K562 (cell line): Measurements from ENCODE around the gene XPR1. TPM values are rescaled to one million over a fixed set of nuclear protein-coding genes. Genes with fewer than 3 reads are reported as not detected.
A peak's percentile ranks its signal among the peaks of the same experiment; 100 is the strongest.

Experiments
- CBFB ChIP-seq: sonication (generic); formaldehyde crosslinking; IDR thresholded peaks from 2 replicates; pipeline ENCODE4 v1.4.0; 2020; ENCODE audit warnings: mild to moderate bottlenecking, missing genetic modification reagents
- CGGBP1 ChIP-seq: fragments of 250-450 bp; sonication (Bioruptor Pico); IDR thresholded peaks from 2 replicates; pipeline ENCODE4 v1.9.0; 2021; ENCODE audit warnings: mild to moderate bottlenecking
- COPS2 ChIP-seq: fragments of 450-650 bp; conservative IDR thresholded peaks from 2 replicates; pipeline ENCODE4 v1.6.1; 2016; ENCODE audit warnings: mild to moderate bottlenecking, moderate library complexity
- KDM1A ChIP-seq, 2 experiments: fragments of 450-650 bp; IDR thresholded peaks; 2 replicates each; pipeline ENCODE4 v1.6.1; 2016; ENCODE audit warnings: mild to moderate bottlenecking in 2 of 2
- MCM2 ChIP-seq: fragments of 450-650 bp; IDR thresholded peaks from 2 replicates; pipeline ENCODE4 v1.6.1; 2017; ENCODE audit warnings: low read depth, mild to moderate bottlenecking
- MECOM ChIP-seq: fragments of 250-450 bp; sonication (Bioruptor Pico); IDR thresholded peaks from 2 replicates; pipeline ENCODE4 v1.8.0; 2022; ENCODE audit warnings: inconsistent platforms
- NCOA1 ChIP-seq: fragments of 450-650 bp; IDR thresholded peaks from 2 replicates; pipeline ENCODE4 v1.6.1; 2016; ENCODE audit warnings: low read depth
- NR2C2 ChIP-seq, 2 experiments: fragments of 200-800 bp in 1 of 2; sonication (Bioruptor generic) in 1 of 2; sonication (generic) in 1 of 2; formaldehyde crosslinking in 1 of 2; IDR thresholded peaks; 2 replicates each; pipeline versions ENCODE4 v1.6.1 to v1.8.0; 2016 to 2022; ENCODE audit warnings: mild to moderate bottlenecking in 1 of 2, missing compliant biosample characterization in 1 of 2, missing genetic modification characterization in 1 of 2, missing genetic modification reagents in 1 of 2
- RFX7 ChIP-seq: fragments of 250-450 bp; sonication (Bioruptor Pico); IDR thresholded peaks from 2 replicates; pipeline ENCODE4 v1.5.1; 2021; ENCODE audit warnings: mild to moderate bottlenecking
- TSHZ1 ChIP-seq: fragments of 250-450 bp; sonication (Bioruptor Pico); IDR thresholded peaks from 2 replicates; pipeline ENCODE4 v1.4.0; 2020; ENCODE audit warnings: mild to moderate bottlenecking, moderate library complexity
- YY1 ChIP-seq, 3 experiments: IDR thresholded peaks; 2 replicates each; pipeline ENCODE4 v1.6.1; 2011; ENCODE audit warnings: low read length in 2 of 3, mild to moderate bottlenecking in 2 of 3, moderate library complexity in 2 of 3, borderline replicate concordance in 1 of 3, control low read depth in 1 of 3, low read depth in 1 of 3; ENCODE audit not compliant: insufficient read depth in 3 of 3, insufficient replicate concordance in 2 of 3, control insufficient read depth in 1 of 3, insufficient read length in 1 of 3; ENCODE audit errors: extremely low read depth in 1 of 3
- ZNF197 ChIP-seq: fragments of 200-800 bp; sonication (Bioruptor generic); IDR thresholded peaks from 2 replicates; pipeline ENCODE4 v1.6.1; 2016; ENCODE audit warnings: low read depth, missing genetic modification characterization, missing compliant biosample characterization
- ZNF277 ChIP-seq: fragments of 250-450 bp; sonication (Bioruptor Pico); IDR thresholded peaks from 2 replicates; pipeline ENCODE4 v1.8.0; 2022; ENCODE audit warnings: inconsistent platforms, mild to moderate bottlenecking, moderate library complexity, borderline replicate concordance
- ZNF518B ChIP-seq: fragments of 250-450 bp; sonication (Bioruptor Pico); IDR thresholded peaks from 2 replicates; pipeline ENCODE4 v1.5.0; 2021; ENCODE audit warnings: mild to moderate bottlenecking, moderate library complexity
- ZNF707 ChIP-seq: fragments of 250-450 bp; sonication (Bioruptor Pico); conservative IDR thresholded peaks from 2 replicates; pipeline ENCODE4 v1.8.0; 2022; ENCODE audit warnings: inconsistent platforms, mild to moderate bottlenecking, moderate library complexity
- ZNF717 ChIP-seq: fragments of 250-450 bp; sonication (Bioruptor Pico); IDR thresholded peaks from 2 replicates; pipeline ENCODE4 v1.5.0; 2021
- polyA plus RNA-seq, 8 experiments: library from polyadenylated mRNA; depleted of rRNA in 4 of 8; stranded (reverse) in 5 of 8; unstranded in 3 of 8; fragments of >200 nt; fragmentation: Nextera tagmentation in 2 of 8; fragmentation: Illumina TruSeq in 1 of 8; extraction: Ambion mirVana in 2 of 8; extraction: Trizol in 1 of 8; gene quantifications; 2 replicates each; pipeline versions ENCODE4 v1.2.1 to v1.2.3, GENCODE V29; 2011 to 2014; ENCODE audit warnings: inconsistent platforms in 1 of 8, missing spikeins in 1 of 8
- total RNA-seq, 7 experiments: library from RNA; depleted of rRNA in 6 of 7; stranded (reverse); fragments of >200 nt in 6 of 7; fragmentation: Illumina TruSeq in 2 of 7; extraction: Trizol in 2 of 7; gene quantifications; 2 replicates each; pipeline versions ENCODE4 v1.2.1 to v1.2.3, GENCODE V29; 2011 to 2021; ENCODE audit warnings: low replicate concordance in 1 of 7

The XPR1 gene
- total and polyA plus RNA-seq, 9 of the 15 experiments (the other 6 are each of a cell fraction or from before 2014, with no cell fraction given) = 3.0 to 66.2 (median 38.6) TPM

- no peak for TF ChIP-seq TSHZ1 (CRISPR knock-in tag)
- TF ChIP-seq NCOA1 = no peak
- no peak for TF ChIP-seq CBFB
- TF ChIP-seq ZNF717 = no peak
- TF ChIP-seq YY1 (IDR thresholded peaks at IDR 0.05; ENCODE audit: borderline replicate concordance in 1 of 3, control insufficient read depth in 1 of 3, extremely low read depth in 1 of 3, insufficient read depth in 3 of 3, insufficient read length in 1 of 3, insufficient replicate concordance in 2 of 3, low read depth in 1 of 3, low read length in 2 of 3) = peak in 1 of 3 experiments; percentile 35
- no peak for TF ChIP-seq MCM2
- no peak for TF ChIP-seq COPS2
- TF ChIP-seq ZNF707 (CRISPR knock-in tag) = no peak
- no peak for TF ChIP-seq ZNF277 (CRISPR knock-in tag)
- no peak for TF ChIP-seq CGGBP1
- peak; percentile 44; the same call in 1 of the 2 replicates for TF ChIP-seq ZNF197 (CRISPR knock-in tag)
- no peak for TF ChIP-seq RFX7 (CRISPR knock-in tag)
- TF ChIP-seq KDM1A (IDR thresholded peaks at IDR 0.05) = peak in 1 of 2 experiments; percentile 57; a peak in 2 of 4 replicates
- TF ChIP-seq ZNF518B (CRISPR knock-in tag) = no peak
- TF ChIP-seq NR2C2 (CRISPR knock-in tag; IDR thresholded peaks at IDR 0.05) = no peak
- peak; percentile 79 for TF ChIP-seq NR2C2 (tag; IDR thresholded peaks at IDR 0.05)
- no peak; the same call in 1 of the 2 replicates for TF ChIP-seq MECOM (CRISPR knock-in tag)
Measured at GRCh38 chr1:180611016-180611930, 20.5 kb upstream of the XPR1 start (continued).
